DOHH2 (cell line): ENCODE data around the gene TM9SF1.

Experiments
- EZH2phosphoT487 ChIP-seq: fragments of 200-600 bp; sonication (generic); IDR thresholded peaks from 2 replicates; pipeline ENCODE4 v1.6.1; 2017; ENCODE audit warnings: borderline replicate concordance, mild to moderate bottlenecking, antibody characterized with exemption, low read length, moderate library complexity, mixed read lengths
- TF ChIP-seq, protein P1 (sequence below): fragments of 200-600 bp; sonication (generic); IDR thresholded peaks from one replicate; pipeline ENCODE4 v1.5.1; 2014; ENCODE audit warnings: antibody characterized with exemption, mild to moderate bottlenecking, low read depth, low read length; ENCODE audit not compliant: poor library complexity, severe bottlenecking

DNA sequence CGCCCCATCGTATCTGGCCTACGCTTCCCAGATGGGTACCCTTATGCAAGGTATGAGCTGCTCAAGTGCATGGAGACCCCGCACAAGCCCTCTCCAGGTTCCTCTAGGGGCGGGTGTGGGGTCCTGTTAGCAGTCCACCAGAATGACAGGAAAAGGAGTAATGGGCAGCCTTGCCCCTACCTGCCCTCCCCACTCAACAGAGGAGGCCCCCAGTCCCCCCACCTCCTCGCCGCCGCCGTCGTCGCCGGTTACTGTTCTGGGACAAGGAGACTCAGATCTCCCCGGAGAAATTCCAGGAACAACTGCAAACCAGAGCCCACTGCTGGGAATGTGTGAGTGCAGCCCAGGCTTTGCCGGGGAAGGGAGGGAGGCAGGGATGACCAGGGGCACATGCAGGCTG, 17.4 kb downstream of the TM9SF1 start:
- TF ChIP-seq, protein P1, sequence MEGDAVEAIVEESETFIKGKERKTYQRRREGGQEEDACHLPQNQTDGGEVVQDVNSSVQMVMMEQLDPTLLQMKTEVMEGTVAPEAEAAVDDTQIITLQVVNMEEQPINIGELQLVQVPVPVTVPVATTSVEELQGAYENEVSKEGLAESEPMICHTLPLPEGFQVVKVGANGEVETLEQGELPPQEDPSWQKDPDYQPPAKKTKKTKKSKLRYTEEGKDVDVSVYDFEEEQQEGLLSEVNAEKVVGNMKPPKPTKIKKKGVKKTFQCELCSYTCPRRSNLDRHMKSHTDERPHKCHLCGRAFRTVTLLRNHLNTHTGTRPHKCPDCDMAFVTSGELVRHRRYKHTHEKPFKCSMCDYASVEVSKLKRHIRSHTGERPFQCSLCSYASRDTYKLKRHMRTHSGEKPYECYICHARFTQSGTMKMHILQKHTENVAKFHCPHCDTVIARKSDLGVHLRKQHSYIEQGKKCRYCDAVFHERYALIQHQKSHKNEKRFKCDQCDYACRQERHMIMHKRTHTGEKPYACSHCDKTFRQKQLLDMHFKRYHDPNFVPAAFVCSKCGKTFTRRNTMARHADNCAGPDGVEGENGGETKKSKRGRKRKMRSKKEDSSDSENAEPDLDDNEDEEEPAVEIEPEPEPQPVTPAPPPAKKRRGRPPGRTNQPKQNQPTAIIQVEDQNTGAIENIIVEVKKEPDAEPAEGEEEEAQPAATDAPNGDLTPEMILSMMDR = no peak
- TF ChIP-seq EZH2phosphoT487 = no peak
